ENCODE data around the gene SLC38A2.
"Not testable (repeated sequence)": the region's sequence is repeated elsewhere in the genome, so short reads cannot be mapped to it uniquely, and the experiment has no call there.

- not testable (repeated sequence) for TF ChIP-seq CTCF, EZH2 (IDR thresholded peaks at IDR 0.05)
Measured at GRCh38 chr12:46325075-46325474, 47.5 kb downstream of the SLC38A2 start.

All from neural progenitor cell (in vitro differentiated cells).